Rectal smooth muscle tissue (tissue), 1 donor: ENCODE results near the gene CASQ2.

Experiments used
- H3K27ac ChIP-seq: one replicate; pipeline ENCODE4 v1.7.0; 2013; ENCODE audit warnings: low read depth, low read length, inconsistent platforms
- H3K27me3 ChIP-seq: one replicate; pipeline ENCODE4 v1.7.0; 2013; ENCODE audit warnings: low read length; ENCODE audit not compliant: control insufficient read depth, insufficient read depth
- H3K36me3 ChIP-seq: one replicate; pipeline ENCODE4 v1.7.0; 2013; ENCODE audit warnings: low read length; ENCODE audit not compliant: control insufficient read depth, insufficient read depth
- H3K4me1 ChIP-seq: one replicate; pipeline ENCODE4 v1.7.0; 2013; ENCODE audit warnings: low read length; ENCODE audit not compliant: control insufficient read depth, insufficient read depth
- H3K4me3 ChIP-seq: one replicate; pipeline ENCODE4 v1.7.0; 2013; ENCODE audit warnings: low read length
- H3K9ac ChIP-seq: one replicate; pipeline ENCODE4 v1.7.0; 2013; ENCODE audit warnings: low read length

Gene CASQ2

GRCh38 chr1:115722221-115722620 is 46.3 kb downstream of the CASQ2 start:
- H3K27ac ChIP-seq = no peak overlapping the region
- H3K4me1 ChIP-seq = no peaks in the 10 kb centered on the region
- no peaks in the 10 kb centered on the region for H3K36me3 ChIP-seq
- no peak overlapping the region for H3K4me3 ChIP-seq
- no peak overlapping the region for H3K9ac ChIP-seq
- no peaks in the 10 kb centered on the region for H3K27me3 ChIP-seq

GRCh38 chr1:115719285-115719684 is 49.2 kb downstream of the CASQ2 start:
- H3K27ac ChIP-seq = no peak overlapping the region
- H3K36me3 ChIP-seq = no peaks in the 10 kb centered on the region
- no peaks in the 10 kb centered on the region for H3K27me3 ChIP-seq
- H3K4me3 ChIP-seq = no peak overlapping the region
- no peaks in the 10 kb centered on the region for H3K4me1 ChIP-seq
- H3K9ac ChIP-seq = no peak overlapping the region

GRCh38 chr1:115718011-115718754 is 50.3 kb downstream of the CASQ2 start:
- H3K27me3 ChIP-seq = no peaks in the 10 kb centered on the region
- H3K9ac ChIP-seq = no peak overlapping the region
- no peaks in the 10 kb centered on the region for H3K36me3 ChIP-seq
- no peaks in the 10 kb centered on the region for H3K4me1 ChIP-seq
- H3K27ac ChIP-seq = no peak overlapping the region
- H3K4me3 ChIP-seq = no peak overlapping the region

- Histone ChIP-seq H3K27me3 (no peaks in the 10 kb centered on the region), H3K27ac (no peak overlapping the region), H3K36me3 (no peaks in the 10 kb centered on the region), H3K4me1 (no peaks in the 10 kb centered on the region), H3K4me3 (no peak overlapping the region), H3K9ac (no peak overlapping the region)
Observed at GRCh38 chr1:115717541-115717940, 51.0 kb downstream of the CASQ2 start.

- no peaks in the 10 kb centered on the region for H3K4me1 ChIP-seq
- H3K27ac ChIP-seq = no peak overlapping the region
- no peak overlapping the region for H3K9ac ChIP-seq
- H3K4me3 ChIP-seq = no peak overlapping the region
- H3K27me3 ChIP-seq = no peaks in the 10 kb centered on the region
- H3K36me3 ChIP-seq = no peaks in the 10 kb centered on the region
Observed at GRCh38 chr1:115714572-115715141, 53.9 kb downstream of the CASQ2 start.

- no peak overlapping the region for H3K4me3 ChIP-seq
Observed at GRCh38 chr1:115713906-115714305, 54.6 kb downstream of the CASQ2 start.

GRCh38 chr1:115712911-115713609 is 55.5 kb downstream of the CASQ2 start:
- H3K4me1 ChIP-seq = no peaks in the 10 kb centered on the region
- no peak overlapping the region for H3K9ac ChIP-seq
- H3K4me3 ChIP-seq = no peak overlapping the region
- no peaks in the 10 kb centered on the region for H3K27me3 ChIP-seq
- no peak overlapping the region for H3K27ac ChIP-seq
- no peaks in the 10 kb centered on the region for H3K36me3 ChIP-seq

More at GRCh38 chr1:115713906-115714305, 54.6 kb downstream of the CASQ2 start:
- Histone ChIP-seq H3K4me1 (no peaks in the 10 kb centered on the region), H3K27ac (no peak overlapping the region), H3K27me3 (no peaks in the 10 kb centered on the region), H3K36me3 (no peaks in the 10 kb centered on the region), H3K9ac (no peak overlapping the region)

GRCh38 chr1:115710859-115711624 is 57.5 kb downstream of the CASQ2 start:
- no peak overlapping the region for H3K9ac ChIP-seq
- H3K4me1 ChIP-seq = no peaks in the 10 kb centered on the region
- H3K27me3 ChIP-seq = no peaks in the 10 kb centered on the region
- no peaks in the 10 kb centered on the region for H3K36me3 ChIP-seq
- H3K27ac ChIP-seq = no peak overlapping the region
- no peak overlapping the region for H3K4me3 ChIP-seq

GRCh38 chr1:115706587-115707425 is 61.7 kb downstream of the CASQ2 start:
- no peak overlapping the region for H3K9ac ChIP-seq
- H3K27ac ChIP-seq = no peak overlapping the region
- H3K4me3 ChIP-seq = no peak overlapping the region
- H3K4me1 ChIP-seq = no peaks in the 10 kb centered on the region
- no peaks in the 10 kb centered on the region for H3K27me3 ChIP-seq
- H3K36me3 ChIP-seq = no peaks in the 10 kb centered on the region

GRCh38 chr1:115705963-115706362 is 62.6 kb downstream of the CASQ2 start:
- Histone ChIP-seq H3K27me3 (no peaks in the 10 kb centered on the region), H3K4me1 (no peaks in the 10 kb centered on the region), H3K36me3 (no peaks in the 10 kb centered on the region), H3K4me3 (no peak overlapping the region), H3K9ac (no peak overlapping the region), H3K27ac (no peak overlapping the region)

- Histone ChIP-seq H3K9ac (no peak overlapping the region), H3K27ac (no peak overlapping the region), H3K4me1 (no peaks in the 10 kb centered on the region), H3K36me3 (no peaks in the 10 kb centered on the region), H3K4me3 (no peak overlapping the region), H3K27me3 (no peaks in the 10 kb centered on the region)
Observed at GRCh38 chr1:115705085-115705951, 63.2 kb downstream of the CASQ2 start.
